ENCODE measurements around the gene GPRIN3.

GPRIN3 gene

DNA sequence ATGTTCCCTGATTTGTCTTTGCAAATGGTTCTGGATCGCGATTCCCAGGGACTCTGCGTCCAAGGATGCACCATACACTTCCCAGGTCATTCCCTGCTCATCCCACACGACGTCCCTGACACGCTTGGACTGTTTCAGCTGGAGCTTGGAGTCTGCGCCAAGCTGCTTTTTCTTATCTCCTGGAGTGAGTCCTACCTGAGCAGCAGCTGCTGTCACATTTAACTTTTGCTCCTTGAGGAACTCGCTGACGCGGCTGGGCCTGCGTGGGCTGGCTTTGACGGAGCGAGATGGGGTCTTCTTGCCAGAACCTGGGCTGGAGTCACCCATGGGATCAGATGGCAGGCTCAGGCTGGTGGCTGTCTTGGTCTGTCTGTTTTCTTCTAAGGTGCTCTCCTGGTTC is 59.6 kb downstream of the GPRIN3 start:
- Histone ChIP-seq H3K27ac (ENCODE audit: extremely low read depth, low read depth, low read length) (no peak overlapping the region), H3K9me3 (ENCODE audit: control insufficient read depth, insufficient read depth, low read depth, low read length) (no peaks in the 10 kb centered on the region), H3K4me1 (ENCODE audit: control insufficient read depth, insufficient read depth, low read length) (no peaks in the 10 kb centered on the region), H3K36me3 (ENCODE audit: control insufficient read depth in 2 of 2, insufficient read depth in 1 of 2, low read length in 2 of 2) (peaks cover 0 to 13% of the 10 kb centered on the region in 2 experiments; a peak in 1 of 3 replicates), H3K4me3 (ENCODE audit: low read depth, low read length) (no peak overlapping the region)
- ChIA-PET POLR2A (no interaction called here), CTCF (no interaction called here)
- TF ChIP-seq TRIM28 (IDR thresholded peaks at IDR 0.05; ENCODE audit: borderline replicate concordance, low read length), result no peak

DNA sequence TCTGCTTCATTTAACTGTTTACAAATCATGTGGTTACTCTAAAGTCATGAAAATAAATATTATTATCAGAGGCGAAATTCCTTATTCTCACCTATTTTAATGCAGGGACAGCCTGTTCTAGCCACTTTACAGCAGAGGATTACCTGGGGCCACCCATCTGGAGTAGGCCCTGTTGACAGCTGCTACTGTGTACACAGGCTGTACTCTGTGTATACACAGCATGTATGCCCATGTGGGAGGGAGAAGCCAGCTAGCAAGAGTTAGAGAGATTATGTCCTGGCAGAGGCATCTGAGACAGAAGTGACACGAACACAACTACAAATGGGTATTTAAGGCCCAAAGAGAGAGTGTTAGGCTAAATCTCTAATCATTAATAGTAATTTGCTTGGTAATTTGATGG is 62.1 kb downstream of the GPRIN3 start:
- Histone ChIP-seq H3K4me3 (ENCODE audit: low read depth, low read length) (no peak overlapping the region), H3K36me3 (ENCODE audit: control insufficient read depth in 2 of 2, insufficient read depth in 1 of 2, low read length in 2 of 2) (peaks cover 0 to 13% of the 10 kb centered on the region in 2 experiments; a peak in 1 of 3 replicates), H3K9me3 (ENCODE audit: control insufficient read depth, insufficient read depth, low read depth, low read length) (no peaks in the 10 kb centered on the region), H3K27ac (ENCODE audit: extremely low read depth, low read depth, low read length) (no peak overlapping the region), H3K4me1 (ENCODE audit: control insufficient read depth, insufficient read depth, low read length) (no peaks in the 10 kb centered on the region)
- ChIA-PET POLR2A (no interaction called here), CTCF (interaction anchor here (1.0 kb wide), 1 partner anchor 10 kb away, joined by 3 read pairs; no protein-coding TSS in a partner anchor)
- TF ChIP-seq ZNF211 (tag by site-specific recombination; IDR thresholded peaks at IDR 0.05; ENCODE audit: low read depth), result no peak
- no peak for TF ChIP-seq ZNF311 (tag by site-specific recombination; IDR thresholded peaks at IDR 0.05; ENCODE audit: borderline replicate concordance)
- no peak for TF ChIP-seq ZNF510 (tag by site-specific recombination; IDR thresholded peaks at IDR 0.05; ENCODE audit: insufficient replicate concordance)
- no peak for TF ChIP-seq ZNF830 (tag by site-specific recombination; IDR thresholded peaks at IDR 0.05; ENCODE audit: low read depth)
- TF ChIP-seq, protein P1, sequence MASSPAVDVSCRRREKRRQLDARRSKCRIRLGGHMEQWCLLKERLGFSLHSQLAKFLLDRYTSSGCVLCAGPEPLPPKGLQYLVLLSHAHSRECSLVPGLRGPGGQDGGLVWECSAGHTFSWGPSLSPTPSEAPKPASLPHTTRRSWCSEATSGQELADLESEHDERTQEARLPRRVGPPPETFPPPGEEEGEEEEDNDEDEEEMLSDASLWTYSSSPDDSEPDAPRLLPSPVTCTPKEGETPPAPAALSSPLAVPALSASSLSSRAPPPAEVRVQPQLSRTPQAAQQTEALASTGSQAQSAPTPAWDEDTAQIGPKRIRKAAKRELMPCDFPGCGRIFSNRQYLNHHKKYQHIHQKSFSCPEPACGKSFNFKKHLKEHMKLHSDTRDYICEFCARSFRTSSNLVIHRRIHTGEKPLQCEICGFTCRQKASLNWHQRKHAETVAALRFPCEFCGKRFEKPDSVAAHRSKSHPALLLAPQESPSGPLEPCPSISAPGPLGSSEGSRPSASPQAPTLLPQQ (tag by site-specific recombination; IDR thresholded peaks at IDR 0.05), result no peak
- TF ChIP-seq, protein P2, sequence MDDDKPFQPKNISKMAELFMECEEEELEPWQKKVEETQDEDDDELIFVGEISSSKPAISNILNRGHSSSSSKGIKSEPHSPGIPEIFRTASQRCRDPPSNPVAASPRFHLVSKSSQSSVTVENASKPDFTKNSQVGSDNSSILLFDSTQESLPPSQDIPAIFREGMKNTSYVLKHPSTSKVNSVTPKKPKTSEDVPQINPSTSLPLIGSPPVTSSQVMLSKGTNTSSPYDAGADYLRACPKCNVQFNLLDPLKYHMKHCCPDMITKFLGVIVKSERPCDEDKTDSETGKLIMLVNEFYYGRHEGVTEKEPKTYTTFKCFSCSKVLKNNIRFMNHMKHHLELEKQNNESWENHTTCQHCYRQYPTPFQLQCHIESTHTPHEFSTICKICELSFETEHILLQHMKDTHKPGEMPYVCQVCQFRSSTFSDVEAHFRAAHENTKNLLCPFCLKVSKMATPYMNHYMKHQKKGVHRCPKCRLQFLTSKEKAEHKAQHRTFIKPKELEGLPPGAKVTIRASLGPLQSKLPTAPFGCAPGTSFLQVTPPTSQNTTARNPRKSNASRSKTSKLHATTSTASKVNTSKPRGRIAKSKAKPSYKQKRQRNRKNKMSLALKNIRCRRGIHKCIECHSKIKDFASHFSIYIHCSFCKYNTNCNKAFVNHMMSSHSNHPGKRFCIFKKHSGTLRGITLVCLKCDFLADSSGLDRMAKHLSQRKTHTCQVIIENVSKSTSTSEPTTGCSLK (tag by site-specific recombination; IDR thresholded peaks at IDR 0.05), result no peak
- TF ChIP-seq, protein P3, sequence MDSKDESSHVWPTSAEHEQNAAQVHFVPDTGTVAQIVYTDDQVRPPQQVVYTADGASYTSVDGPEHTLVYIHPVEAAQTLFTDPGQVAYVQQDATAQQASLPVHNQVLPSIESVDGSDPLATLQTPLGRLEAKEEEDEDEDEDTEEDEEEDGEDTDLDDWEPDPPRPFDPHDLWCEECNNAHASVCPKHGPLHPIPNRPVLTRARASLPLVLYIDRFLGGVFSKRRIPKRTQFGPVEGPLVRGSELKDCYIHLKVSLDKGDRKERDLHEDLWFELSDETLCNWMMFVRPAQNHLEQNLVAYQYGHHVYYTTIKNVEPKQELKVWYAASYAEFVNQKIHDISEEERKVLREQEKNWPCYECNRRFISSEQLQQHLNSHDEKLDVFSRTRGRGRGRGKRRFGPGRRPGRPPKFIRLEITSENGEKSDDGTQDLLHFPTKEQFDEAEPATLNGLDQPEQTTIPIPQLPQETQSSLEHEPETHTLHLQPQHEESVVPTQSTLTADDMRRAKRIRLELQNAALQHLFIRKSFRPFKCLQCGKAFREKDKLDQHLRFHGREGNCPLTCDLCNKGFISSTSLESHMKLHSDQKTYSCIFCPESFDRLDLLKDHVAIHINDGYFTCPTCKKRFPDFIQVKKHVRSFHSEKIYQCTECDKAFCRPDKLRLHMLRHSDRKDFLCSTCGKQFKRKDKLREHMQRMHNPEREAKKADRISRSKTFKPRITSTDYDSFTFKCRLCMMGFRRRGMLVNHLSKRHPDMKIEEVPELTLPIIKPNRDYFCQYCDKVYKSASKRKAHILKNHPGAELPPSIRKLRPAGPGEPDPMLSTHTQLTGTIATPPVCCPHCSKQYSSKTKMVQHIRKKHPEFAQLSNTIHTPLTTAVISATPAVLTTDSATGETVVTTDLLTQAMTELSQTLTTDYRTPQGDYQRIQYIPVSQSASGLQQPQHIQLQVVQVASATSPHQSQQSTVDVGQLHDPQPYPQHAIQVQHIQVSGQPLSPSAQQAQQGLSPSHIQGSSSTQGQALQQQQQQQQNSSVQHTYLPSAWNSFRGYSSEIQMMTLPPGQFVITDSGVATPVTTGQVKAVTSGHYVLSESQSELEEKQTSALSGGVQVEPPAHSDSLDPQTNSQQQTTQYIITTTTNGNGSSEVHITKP (tag by site-specific recombination; IDR thresholded peaks at IDR 0.05), result no peak
- no peak for TF ChIP-seq ZNF394 (tag by site-specific recombination; IDR thresholded peaks at IDR 0.05; ENCODE audit: borderline replicate concordance)
- TF ChIP-seq, protein P4, sequence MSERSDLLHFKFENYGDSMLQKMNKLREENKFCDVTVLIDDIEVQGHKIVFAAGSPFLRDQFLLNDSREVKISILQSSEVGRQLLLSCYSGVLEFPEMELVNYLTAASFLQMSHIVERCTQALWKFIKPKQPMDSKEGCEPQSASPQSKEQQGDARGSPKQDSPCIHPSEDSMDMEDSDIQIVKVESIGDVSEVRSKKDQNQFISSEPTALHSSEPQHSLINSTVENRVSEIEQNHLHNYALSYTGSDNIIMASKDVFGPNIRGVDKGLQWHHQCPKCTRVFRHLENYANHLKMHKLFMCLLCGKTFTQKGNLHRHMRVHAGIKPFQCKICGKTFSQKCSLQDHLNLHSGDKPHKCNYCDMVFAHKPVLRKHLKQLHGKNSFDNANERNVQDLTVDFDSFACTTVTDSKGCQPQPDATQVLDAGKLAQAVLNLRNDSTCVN (tag by site-specific recombination; optimal IDR thresholded peaks at IDR 0.05), result no peak
- no peak for TF ChIP-seq FEZF1 (tag by site-specific recombination; IDR thresholded peaks at IDR 0.05)
- TF ChIP-seq, protein P5, sequence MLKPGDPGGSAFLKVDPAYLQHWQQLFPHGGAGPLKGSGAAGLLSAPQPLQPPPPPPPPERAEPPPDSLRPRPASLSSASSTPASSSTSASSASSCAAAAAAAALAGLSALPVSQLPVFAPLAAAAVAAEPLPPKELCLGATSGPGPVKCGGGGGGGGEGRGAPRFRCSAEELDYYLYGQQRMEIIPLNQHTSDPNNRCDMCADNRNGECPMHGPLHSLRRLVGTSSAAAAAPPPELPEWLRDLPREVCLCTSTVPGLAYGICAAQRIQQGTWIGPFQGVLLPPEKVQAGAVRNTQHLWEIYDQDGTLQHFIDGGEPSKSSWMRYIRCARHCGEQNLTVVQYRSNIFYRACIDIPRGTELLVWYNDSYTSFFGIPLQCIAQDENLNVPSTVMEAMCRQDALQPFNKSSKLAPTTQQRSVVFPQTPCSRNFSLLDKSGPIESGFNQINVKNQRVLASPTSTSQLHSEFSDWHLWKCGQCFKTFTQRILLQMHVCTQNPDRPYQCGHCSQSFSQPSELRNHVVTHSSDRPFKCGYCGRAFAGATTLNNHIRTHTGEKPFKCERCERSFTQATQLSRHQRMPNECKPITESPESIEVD (tag by site-specific recombination; IDR thresholded peaks at IDR 0.05), result no peak
- TF ChIP-seq ZNF701 (tag by site-specific recombination; IDR thresholded peaks at IDR 0.05), result no peak
- no peak for TF ChIP-seq ZNF214 (tag by site-specific recombination; IDR thresholded peaks at IDR 0.05; ENCODE audit: borderline replicate concordance)
- TF ChIP-seq ZNF169 (tag by site-specific recombination; IDR thresholded peaks at IDR 0.05), result no peak
- TF ChIP-seq, protein P6, sequence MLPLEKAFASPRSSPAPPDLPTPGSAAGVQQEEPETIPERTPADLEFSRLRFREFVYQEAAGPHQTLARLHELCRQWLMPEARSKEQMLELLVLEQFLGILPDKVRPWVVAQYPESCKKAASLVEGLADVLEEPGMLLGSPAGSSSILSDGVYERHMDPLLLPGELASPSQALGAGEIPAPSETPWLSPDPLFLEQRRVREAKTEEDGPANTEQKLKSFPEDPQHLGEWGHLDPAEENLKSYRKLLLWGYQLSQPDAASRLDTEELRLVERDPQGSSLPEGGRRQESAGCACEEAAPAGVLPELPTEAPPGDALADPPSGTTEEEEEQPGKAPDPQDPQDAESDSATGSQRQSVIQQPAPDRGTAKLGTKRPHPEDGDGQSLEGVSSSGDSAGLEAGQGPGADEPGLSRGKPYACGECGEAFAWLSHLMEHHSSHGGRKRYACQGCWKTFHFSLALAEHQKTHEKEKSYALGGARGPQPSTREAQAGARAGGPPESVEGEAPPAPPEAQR (tag by site-specific recombination; IDR thresholded peaks at IDR 0.05), result no peak
- no peak for TF ChIP-seq MYNN (tag by site-specific recombination; IDR thresholded peaks at IDR 0.05; ENCODE audit: borderline replicate concordance)
- no peak for TF ChIP-seq ZNF24 (tag by site-specific recombination; IDR thresholded peaks at IDR 0.05)

All from HEK293 (cell line).